GM19455 (cell line): ENCODE data around the gene ATP8A2.
"Not testable (repeated sequence)": the region's sequence is repeated elsewhere in the genome, so short reads cannot be mapped to it uniquely, and the experiment has no call there.

Experiments used
- ATAC-seq: cut with Tn5 transposase; IDR thresholded peaks from one replicate; pipeline ENCODE4 v1.9.1; 2021; ENCODE audit not compliant: unreplicated experiment

The ATP8A2 gene

GRCh38 chr13:26052337-26052736, 680.6 kb downstream of the ATP8A2 start:
- no peak for ATAC-seq

- no peak for ATAC-seq
Observed at GRCh38 chr13:26053418-26053980, 681.7 kb downstream of the ATP8A2 start.

GRCh38 chr13:26054896-26055295, 683.1 kb downstream of the ATP8A2 start:
- ATAC-seq, result no peak

- no peak for ATAC-seq
Observed at GRCh38 chr13:26058704-26059103, 686.9 kb downstream of the ATP8A2 start.

DNA sequence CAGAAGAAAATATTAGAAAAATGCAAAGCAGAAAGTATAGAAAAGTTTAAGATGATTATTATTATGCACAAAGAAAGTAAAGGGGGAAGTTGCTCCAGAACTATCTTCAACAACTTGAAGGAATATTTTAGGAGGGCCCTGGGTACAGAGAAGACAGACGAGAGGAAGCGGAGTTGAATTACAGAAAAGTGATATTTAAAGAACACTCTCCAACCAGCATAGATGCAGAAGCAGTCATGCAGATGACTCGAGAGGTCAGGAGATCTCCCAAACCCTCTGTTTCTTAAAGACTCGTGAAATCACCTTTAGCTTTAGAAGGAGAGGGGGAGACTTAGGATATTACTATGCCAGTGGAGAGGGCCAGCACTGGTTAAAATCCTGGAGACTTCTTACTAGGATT, 688.6 kb downstream of the ATP8A2 start:
- no peak for ATAC-seq

GRCh38 chr13:26061256-26061655, 689.5 kb downstream of the ATP8A2 start:
- no peak for ATAC-seq

DNA sequence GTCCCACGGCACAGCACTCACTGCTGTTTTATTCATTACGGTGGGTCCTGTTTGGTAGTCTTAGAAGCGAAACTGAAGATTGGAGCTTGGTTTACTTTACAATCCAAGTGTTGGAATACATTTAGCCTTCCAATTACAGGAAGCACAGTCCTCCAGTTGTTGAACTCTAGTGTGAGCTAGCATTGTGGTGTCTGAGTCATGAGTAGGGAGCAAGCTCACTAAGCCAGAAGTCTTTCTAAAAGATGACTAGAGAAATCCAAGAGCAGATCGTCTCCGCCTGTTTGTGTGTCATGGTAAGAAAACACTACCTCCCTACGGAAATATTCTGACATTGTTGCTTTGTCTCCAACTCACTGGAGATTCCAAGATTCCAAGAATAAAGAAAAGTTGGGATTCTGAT, 690.2 kb downstream of the ATP8A2 start:
- no peak for ATAC-seq

DNA sequence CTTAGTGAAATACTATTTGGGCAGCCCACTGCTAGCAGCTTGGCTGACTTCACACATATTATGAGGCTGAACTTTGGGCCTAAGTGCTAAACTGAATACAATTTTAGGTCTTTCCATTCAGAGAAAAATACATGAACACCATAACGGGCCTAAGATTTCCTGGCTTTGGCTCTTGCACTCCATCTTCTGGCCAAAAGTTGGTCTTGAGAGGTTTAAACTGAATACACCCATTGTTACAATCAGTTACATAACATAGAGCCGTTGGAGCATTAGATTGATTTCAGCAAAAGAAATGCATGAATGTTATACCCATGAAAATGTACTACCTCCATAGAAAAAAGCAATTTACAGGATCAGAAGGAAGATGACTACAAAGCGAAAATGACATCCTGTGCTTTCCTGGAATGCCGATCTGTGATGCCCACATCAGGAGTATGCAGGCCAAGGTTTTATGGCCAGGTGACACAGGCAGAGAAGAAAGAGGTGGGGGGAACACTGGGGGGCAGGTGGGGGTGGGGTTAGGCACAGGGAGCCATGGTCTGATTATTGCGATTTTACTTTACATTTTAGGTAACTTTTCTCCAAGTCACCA, 691.2 kb downstream of the ATP8A2 start:
- no peak for ATAC-seq

GRCh38 chr13:26066492-26066891, 694.7 kb downstream of the ATP8A2 start:
- ATAC-seq, result not testable (repeated sequence)

- ATAC-seq, result no peak
Observed at GRCh38 chr13:26067601-26068000, 695.8 kb downstream of the ATP8A2 start.

- ATAC-seq, result not testable (repeated sequence)
Observed at GRCh38 chr13:26068372-26068771, 696.6 kb downstream of the ATP8A2 start.

DNA sequence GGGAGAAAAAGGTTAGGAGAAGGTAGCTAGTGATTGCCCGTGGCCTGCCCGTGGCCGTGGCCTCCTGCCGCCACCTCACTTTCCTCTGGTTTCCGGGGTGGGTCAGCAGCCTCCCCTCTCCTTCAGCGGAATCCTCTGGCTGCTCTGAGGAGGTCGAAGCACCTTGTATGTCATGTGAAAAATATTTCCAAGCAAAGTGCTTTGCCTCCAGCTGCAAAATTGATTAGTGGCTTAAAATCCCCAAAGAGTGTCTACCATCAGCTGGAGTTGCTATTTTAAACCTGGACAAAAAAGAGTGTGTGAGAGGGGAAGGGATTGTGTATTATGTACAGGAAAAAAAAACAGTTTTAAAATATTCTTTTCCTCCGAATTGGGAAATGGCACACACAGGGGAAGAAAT, 697.9 kb downstream of the ATP8A2 start:
- ATAC-seq, result not testable (repeated sequence)

DNA sequence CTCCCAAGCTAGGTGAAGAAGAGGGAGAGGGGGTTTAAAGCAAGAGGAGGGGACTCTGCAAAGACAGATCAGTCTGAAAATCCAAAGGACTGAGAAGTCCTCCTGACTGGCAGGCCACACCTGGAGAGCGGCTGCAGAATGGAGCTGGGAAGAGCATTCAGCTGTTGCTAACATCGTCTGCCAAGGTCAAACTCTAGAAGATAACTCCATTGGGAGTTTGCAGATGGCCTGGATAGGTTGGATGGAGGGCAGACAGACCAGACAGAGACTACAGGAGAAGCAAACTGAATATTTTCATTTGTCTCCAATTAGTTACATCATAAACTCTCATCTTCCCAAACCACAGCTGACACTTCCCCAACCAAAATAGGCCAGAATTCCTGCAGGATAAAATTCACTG, 699.9 kb downstream of the ATP8A2 start:
- no peak for ATAC-seq

GRCh38 chr13:26072335-26072734, 700.6 kb downstream of the ATP8A2 start:
- not testable (repeated sequence) for ATAC-seq

DNA sequence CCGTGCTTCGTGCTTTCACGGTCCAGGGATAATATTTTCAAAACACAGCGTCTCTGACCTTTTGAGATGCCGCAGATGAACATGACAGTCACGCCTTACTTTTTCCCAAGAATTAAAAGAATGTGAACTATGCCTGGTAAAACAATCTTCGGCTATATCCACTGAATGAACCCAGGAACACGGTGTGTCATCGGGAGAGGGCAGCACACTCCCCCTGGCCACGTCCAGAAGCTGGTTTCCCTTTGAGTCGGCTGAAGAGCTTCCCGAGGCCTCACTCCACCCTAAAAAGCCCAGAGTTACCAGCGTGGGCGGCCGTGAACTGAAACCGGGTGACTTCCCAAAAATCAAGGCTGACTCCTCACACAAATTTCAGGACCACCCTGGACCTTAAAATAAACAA, 702.9 kb downstream of the ATP8A2 start:
- ATAC-seq, result no peak
